ENCODE measurements around the gene PDE1A. TPM values are rescaled to one million over a fixed set of nuclear protein-coding genes. Genes with fewer than 3 reads are reported as not detected.
A peak's percentile ranks its signal among the peaks of the same experiment; 100 is the strongest.

The PDE1A gene
- total RNA-seq, 1 donor from 2014 or later: 0.08 TPM

GRCh38 chr2:182372661-182373060 is 54.2 kb downstream of the PDE1A start:
- no peak overlapping the region for H3K4me3 ChIP-seq (ENCODE audit: low read depth, low read length)
- no peaks in the 10 kb centered on the region for H3K27me3 ChIP-seq (ENCODE audit: control insufficient read depth, insufficient read depth, low read length)
- no peak for TF ChIP-seq CTCF (IDR thresholded peaks at IDR 0.05; ENCODE audit: insufficient read depth, low read length, poor library complexity, severe bottlenecking)
- peak; percentile 86 for DNase-seq (ENCODE audit: low read depth)
- H3K36me3 ChIP-seq (ENCODE audit: control insufficient read depth, insufficient read depth, low read length): no peaks in the 10 kb centered on the region

GRCh38 chr2:182368996-182369395 is 57.8 kb downstream of the PDE1A start:
- no peaks in the 10 kb centered on the region for H3K27me3 ChIP-seq (ENCODE audit: control insufficient read depth, insufficient read depth, low read length)
- H3K4me3 ChIP-seq (ENCODE audit: low read depth, low read length): no peak overlapping the region
- DNase-seq (ENCODE audit: low read depth): no peak
- H3K36me3 ChIP-seq (ENCODE audit: control insufficient read depth, insufficient read depth, low read length): no peaks in the 10 kb centered on the region
- no peak for TF ChIP-seq CTCF (IDR thresholded peaks at IDR 0.05; ENCODE audit: insufficient read depth, low read length, poor library complexity, severe bottlenecking)

- TF ChIP-seq CTCF (IDR thresholded peaks at IDR 0.05; ENCODE audit: insufficient read depth, low read length, poor library complexity, severe bottlenecking): no peak
- Histone ChIP-seq H3K27me3 (ENCODE audit: control insufficient read depth, insufficient read depth, low read length) (no peaks in the 10 kb centered on the region), H3K4me3 (ENCODE audit: low read depth, low read length) (no peak overlapping the region), H3K36me3 (ENCODE audit: control insufficient read depth, insufficient read depth, low read length) (no peaks in the 10 kb centered on the region)
- peak; percentile 14 for DNase-seq (ENCODE audit: low read depth)
These were observed 58.4 kb downstream of the PDE1A start for GRCh38 chr2:182368446-182368845.

- H3K27me3 ChIP-seq (ENCODE audit: control insufficient read depth, insufficient read depth, low read length): no peaks in the 10 kb centered on the region
- no peak for TF ChIP-seq CTCF (IDR thresholded peaks at IDR 0.05; ENCODE audit: insufficient read depth, low read length, poor library complexity, severe bottlenecking)
- H3K4me3 ChIP-seq (ENCODE audit: low read depth, low read length): no peak overlapping the region
- DNase-seq (ENCODE audit: low read depth): no peak
- H3K36me3 ChIP-seq (ENCODE audit: control insufficient read depth, insufficient read depth, low read length): no peaks in the 10 kb centered on the region
These were observed 59.4 kb downstream of the PDE1A start for GRCh38 chr2:182367401-182367800.

GRCh38 chr2:182366628-182367027 is 60.2 kb downstream of the PDE1A start:
- Histone ChIP-seq H3K4me3 (ENCODE audit: low read depth, low read length) (no peak overlapping the region), H3K27me3 (ENCODE audit: control insufficient read depth, insufficient read depth, low read length) (no peaks in the 10 kb centered on the region), H3K36me3 (ENCODE audit: control insufficient read depth, insufficient read depth, low read length) (no peaks in the 10 kb centered on the region)
- DNase-seq (ENCODE audit: low read depth): peak; percentile 21
- no peak for TF ChIP-seq CTCF (IDR thresholded peaks at IDR 0.05; ENCODE audit: insufficient read depth, low read length, poor library complexity, severe bottlenecking)

- DNase-seq (ENCODE audit: low read depth): no peak
- TF ChIP-seq CTCF (IDR thresholded peaks at IDR 0.05; ENCODE audit: insufficient read depth, low read length, poor library complexity, severe bottlenecking): no peak
- H3K27me3 ChIP-seq (ENCODE audit: control insufficient read depth, insufficient read depth, low read length): no peaks in the 10 kb centered on the region
- no peaks in the 10 kb centered on the region for H3K36me3 ChIP-seq (ENCODE audit: control insufficient read depth, insufficient read depth, low read length)
- no peak overlapping the region for H3K4me3 ChIP-seq (ENCODE audit: low read depth, low read length)
These were observed 61.0 kb downstream of the PDE1A start for GRCh38 chr2:182365855-182366254.
